ENCODE measurements around the gene LTO1. TPM values are rescaled to one million over a fixed set of nuclear protein-coding genes. Genes with fewer than 3 reads are reported as not detected.
A peak's percentile ranks its signal among the peaks of the same experiment; 100 is the strongest.
"Not testable (repeated sequence)": the region's sequence is repeated elsewhere in the genome, so short reads cannot be mapped to it uniquely, and the experiment has no call there.

The LTO1 gene
- total RNA-seq, 1 experiment from 2014 or later, result 17.1 TPM

- DNase-seq (ENCODE audit: low read depth), result peak; percentile 70
Measured at GRCh38 chr11:69700278-69701140, 25.4 kb upstream of the LTO1 start.

DNA sequence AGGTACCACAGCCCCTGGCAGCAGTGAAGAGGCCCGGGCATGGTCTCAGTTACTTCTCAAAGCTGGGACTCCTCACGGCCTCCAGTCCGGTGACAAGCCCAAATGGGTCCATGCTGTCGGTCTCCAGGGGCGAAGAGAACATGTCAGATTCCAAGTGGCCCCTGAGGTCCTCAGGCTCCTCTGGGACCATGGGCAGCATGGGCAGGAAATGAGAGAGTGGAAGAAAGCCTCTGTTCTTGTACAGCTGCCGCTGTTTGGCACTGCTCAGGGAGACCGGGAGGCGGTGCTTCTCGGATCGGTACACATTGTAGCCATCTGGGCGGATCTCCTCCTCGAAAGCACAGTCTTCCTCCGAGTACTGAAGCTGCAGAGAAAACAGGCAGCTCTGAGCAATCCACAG is 24.1 kb upstream of the LTO1 start:
- DNase-seq (ENCODE audit: low read depth), result no peak

GRCh38 chr11:69698362-69698761 is 23.2 kb upstream of the LTO1 start:
- no peak for DNase-seq (ENCODE audit: low read depth)

- no peak for DNase-seq (ENCODE audit: low read depth)
Measured at GRCh38 chr11:69697861-69698260, 22.7 kb upstream of the LTO1 start.

- DNase-seq (ENCODE audit: low read depth), result no peak
Measured at GRCh38 chr11:69697469-69697843, 22.3 kb upstream of the LTO1 start.

DNA sequence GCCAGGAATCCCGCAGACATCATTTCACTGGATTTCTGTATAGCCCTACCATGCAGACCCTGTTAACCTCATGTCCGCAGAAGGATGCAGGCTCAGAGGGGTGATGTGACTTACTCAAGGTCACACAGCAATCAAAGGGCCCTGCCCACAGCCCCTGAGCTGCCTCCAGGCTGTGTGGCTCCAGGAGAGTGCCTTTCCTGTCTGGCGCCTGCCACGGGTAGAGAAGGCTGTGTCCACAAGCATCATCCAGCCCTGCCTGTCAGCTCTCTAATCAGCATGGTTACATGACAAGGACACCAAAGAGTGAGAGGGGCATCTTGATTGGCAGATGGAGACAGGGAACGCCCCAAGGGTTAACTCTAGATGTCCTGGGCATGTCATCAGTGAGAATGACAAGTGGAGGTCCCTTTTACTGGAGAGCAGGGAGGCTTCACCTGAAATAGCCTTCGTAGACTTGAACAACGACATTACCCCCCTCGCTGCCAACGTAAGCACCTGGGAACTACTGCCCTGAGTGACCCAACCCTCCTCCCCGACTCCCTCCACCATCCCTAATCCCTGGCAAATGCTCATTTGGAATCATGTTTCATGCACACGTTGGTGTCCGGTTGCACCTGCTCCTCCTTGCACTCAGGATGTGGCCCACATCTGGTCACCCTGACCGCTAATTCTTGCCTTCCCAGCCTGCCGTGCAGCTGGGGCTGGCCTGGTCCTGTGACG is 21.8 kb upstream of the LTO1 start:
- no peak for DNase-seq (ENCODE audit: low read depth)

- DNase-seq (ENCODE audit: low read depth), result not testable (repeated sequence)
Measured at GRCh38 chr11:69695995-69696394, 20.8 kb upstream of the LTO1 start.

DNA sequence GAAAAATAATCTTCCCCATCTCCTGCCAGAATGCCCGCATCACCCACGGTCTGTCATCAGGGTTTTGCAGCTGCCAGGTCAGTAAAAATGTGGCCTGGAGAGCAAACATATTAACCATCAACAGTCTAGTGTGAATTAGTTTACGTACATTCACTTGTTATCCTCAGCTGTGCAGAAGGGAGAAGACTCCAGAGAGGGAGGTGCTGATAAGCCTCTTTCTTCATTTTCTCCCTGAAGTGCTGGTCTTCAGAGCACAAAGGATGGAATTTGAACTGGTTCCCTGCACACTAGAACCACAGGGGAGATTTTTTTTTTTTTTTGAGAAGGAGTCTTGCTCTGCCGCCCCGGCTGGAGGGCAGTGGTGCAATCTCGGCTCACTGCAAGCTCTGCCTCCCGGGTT is 20.4 kb upstream of the LTO1 start:
- no peak for DNase-seq (ENCODE audit: low read depth)

DNA sequence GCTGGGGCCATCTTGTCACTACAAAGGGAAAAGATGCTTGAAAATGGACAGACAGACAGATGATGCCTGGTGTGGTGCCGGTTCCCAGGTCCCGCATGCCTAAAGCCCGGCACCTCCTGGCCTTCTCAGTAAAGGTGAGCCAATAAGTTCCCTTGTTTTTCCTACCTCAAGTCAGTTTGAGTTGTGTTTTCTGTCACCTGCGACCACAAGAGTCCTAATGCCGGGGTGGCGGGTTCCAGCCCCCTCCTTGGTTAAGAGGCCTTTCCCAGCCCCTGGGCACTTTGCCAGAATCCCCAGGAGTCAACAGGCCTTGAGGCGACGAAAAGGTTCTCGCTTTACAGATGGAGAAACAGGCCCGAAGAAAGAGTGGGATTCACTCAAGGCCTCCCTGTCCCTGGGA is 19.6 kb upstream of the LTO1 start:
- no peak for DNase-seq (ENCODE audit: low read depth)

- DNase-seq (ENCODE audit: low read depth), result no peak
Measured at GRCh38 chr11:69692422-69692821, 17.3 kb upstream of the LTO1 start.

- no peak for DNase-seq (ENCODE audit: low read depth)
Measured at GRCh38 chr11:69691463-69691862, 16.3 kb upstream of the LTO1 start.

DNA sequence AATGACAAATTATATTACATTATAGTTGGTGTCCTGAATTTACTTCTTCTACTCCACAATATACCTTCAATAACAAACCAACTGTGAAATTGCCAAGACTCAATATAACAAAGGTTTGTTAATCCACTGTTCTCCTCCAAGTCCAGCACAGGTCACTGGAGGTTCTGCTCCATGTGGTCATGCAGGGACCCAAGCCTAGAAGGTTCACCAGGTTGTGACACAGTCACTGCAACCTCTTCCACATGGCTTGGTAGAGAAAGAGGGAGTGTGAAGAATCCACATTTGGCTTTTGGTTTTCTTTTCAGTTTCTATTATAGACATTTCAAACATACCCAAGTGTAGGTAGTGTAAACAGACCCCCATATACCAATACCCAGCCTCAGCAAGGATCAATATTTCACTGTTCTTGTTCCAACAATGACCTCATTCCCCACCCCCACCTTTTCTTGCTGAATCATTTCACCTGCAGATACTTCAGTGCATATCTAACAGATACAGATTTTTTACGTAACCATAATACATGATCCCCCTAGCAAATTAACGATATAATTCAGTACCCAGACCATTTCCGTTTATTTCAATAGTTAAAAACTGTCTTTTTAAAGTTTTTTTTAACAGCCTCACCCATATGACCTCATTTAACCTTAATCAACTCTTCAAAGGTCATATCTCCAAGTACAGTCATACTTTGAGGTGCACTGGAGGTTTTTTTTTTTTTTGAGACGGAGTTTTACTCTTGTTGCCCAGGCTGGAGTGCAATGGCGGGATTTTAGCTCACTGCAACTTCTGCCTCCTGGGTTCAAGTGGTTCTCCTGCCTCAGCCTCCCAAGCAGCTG is 14.5 kb upstream of the LTO1 start:
- no peak for DNase-seq (ENCODE audit: low read depth)

DNA sequence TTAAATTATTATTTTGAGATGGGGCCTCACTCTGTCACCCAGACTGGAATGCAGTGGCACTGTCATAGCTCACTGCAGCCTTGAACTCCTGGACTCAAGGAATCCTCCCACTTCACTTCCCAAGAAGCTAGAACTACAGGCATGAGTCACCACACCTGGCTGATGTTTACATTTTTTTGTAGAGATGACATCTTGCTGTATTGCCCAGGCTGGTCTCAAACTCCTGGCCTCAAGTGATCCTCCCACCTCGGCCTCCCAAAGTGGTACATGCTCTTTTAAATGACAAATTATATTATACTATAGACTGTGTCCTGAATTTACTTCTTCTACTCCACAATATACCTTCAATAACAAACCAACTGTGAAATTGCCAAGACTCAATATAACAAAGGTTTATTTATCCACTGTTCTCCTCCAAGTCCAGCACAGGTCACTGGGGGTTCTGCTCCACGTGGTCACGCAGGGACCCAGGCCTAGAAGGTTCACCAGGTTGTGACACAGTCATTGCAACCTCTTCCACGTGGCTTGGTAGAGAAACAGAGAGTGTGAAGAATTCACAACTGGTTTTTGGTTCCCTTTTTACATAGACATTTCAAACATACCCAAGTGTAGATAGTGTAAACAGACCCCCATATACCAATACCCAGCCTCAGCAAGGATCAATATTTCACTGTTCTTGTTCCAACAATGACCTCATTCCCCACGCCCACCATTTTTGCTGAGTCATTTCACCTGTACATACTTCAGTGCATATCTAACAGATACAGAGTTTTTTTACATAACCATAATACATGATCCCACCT is 13.0 kb upstream of the LTO1 start:
- DNase-seq (ENCODE audit: low read depth), result not testable (repeated sequence)

DNA sequence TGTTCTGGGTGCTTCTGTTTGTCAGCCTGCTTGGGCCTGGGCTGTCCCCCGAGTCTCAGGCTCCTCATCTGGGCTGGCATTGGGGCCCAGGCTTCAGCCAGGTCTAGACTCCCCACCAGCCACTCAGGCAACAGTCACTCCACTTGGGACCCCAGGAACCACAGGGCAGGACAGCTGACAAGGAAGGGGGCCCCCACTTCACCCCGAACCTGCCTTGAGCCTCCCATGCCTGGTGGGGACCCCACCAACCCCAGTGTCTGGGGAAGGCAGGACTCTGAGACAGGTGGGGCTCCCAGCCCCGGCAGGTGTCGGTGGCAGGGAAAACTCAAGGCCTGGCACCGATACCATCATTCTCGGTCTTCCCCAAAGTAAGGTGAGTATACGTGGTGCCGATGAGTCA is 11.7 kb upstream of the LTO1 start:
- DNase-seq (ENCODE audit: low read depth), result no peak

DNA sequence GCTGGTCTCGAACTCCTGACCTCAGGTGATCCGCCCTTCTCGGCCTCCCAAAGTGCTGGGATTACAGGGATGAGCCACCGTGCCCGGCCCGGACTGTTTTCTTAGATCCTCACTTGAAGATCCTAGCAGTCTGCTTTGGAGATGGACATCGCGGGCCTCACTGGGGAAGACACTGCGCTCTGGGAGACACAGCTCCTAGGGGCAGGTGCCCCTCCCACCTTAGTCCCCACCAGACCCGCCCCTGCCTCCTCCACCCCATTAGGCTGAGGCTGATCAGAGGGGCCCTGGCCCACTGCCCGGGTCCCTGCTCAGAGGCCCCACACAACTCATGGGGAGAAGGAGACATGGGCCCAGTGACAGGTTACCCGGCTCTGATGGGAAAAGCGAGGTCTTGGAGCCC is 11.3 kb upstream of the LTO1 start:
- DNase-seq (ENCODE audit: low read depth), result no peak

- no peak for DNase-seq (ENCODE audit: low read depth)
Measured at GRCh38 chr11:69685348-69685747, 10.2 kb upstream of the LTO1 start.

- DNase-seq (ENCODE audit: low read depth), result no peak
Measured at GRCh38 chr11:69684651-69685050, 9.5 kb upstream of the LTO1 start.

DNA sequence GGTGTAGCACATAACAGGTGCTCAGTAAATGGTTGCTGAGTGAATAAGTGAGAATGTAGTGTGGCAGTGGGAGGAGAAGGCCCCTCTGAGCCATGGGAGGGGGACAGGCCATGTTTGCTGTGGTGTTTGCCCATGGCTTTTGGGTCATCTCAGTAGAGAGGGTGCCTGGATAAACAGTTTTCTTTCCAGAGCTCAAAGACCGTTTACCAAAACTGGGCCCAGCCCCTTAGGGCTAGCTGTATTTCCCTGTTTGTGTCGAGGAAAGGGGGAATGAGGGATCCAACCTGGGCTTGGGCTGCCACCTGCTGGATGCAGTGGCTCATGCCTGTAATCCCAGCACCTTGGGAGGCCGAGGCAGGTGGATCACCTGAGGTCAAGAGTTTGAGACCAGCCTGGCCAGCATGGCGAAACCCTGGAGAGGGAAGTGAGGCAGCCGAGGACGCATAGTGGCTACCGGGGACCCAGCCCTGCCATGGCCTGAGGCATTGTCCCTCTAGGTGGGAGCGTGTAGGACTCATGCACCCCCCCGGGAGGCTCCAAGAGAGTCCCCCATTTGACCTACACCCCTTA is 8.7 kb upstream of the LTO1 start:
- DNase-seq (ENCODE audit: low read depth), result peak; percentile 49

- no peak for DNase-seq (ENCODE audit: low read depth)
Measured at GRCh38 chr11:69682681-69683326, 7.7 kb upstream of the LTO1 start.

GRCh38 chr11:69682221-69682620 is 7.1 kb upstream of the LTO1 start:
- DNase-seq (ENCODE audit: low read depth), result peak; percentile 57

DNA sequence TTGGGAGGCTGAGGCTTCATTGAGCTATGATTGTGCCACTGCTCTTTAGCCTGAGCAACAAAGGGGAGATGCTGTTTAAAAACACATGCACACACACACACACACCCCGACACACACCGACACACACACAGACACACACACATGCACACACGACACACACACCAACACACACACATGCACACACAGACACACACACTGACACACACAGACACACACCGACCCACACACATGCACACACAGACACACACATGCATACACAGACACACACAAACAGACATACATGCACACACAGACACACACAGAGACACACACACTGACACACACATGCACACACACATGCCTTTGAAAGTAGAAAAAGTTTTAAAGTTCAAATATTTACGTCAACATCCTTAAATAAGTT is 5.5 kb upstream of the LTO1 start:
- DNase-seq (ENCODE audit: low read depth), result no peak

All from Daoy (cell line).